Activated T-cell treated with anti-CD3 and anti-CD28 coated beads for 4 hours (primary cell): ENCODE results near the gene ZBTB47.

Source experiments
- DNase-seq: peaks from one replicate; pipeline ENCODE4 v3.0.0-alpha.2; 2020

ZBTB47 gene

DNA sequence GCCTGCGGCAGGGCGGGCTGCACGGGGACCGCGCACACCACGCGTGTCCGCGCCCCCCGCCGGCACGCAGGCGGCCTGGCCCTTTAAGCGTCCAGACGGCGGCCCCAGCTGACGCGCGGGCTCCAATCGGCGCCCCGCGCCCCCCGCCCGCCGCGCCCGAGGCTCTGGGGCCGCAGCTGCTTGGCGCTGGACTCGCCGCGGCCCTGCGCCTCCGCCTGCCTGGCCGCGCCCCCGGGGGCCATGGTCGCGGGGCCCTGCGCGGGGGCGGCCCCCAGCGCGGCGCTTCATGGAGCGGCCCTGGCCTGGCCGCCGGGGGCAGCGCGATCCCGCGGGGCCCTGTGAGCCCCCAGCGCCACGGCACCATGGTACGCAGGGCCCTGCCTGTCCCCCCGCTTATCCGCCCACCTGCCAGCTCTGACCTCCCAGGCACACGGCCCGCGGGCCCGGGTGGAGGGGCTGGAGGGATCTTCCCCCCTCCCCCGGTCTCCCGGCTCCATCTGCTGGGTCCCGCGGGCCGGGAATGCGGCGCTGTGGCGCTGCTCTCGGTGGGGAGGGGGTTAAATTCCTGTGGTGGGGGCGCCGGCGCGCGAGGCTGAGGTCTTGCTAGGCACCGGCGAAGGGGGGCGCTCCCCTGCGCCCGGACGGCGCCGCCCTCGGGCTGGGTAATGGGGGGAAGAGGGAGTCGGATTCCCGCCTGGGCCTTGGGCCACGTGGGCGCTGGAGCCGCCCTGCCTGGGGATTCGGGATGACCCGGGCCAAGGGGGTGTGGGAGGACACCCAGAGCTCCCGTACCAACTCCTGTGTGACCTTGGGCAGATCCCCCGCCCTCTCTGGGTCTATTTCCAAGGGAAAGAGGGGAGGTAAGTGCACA lies 1.1 kb downstream of the ZBTB47 start:
- no peak for DNase-seq

DNA sequence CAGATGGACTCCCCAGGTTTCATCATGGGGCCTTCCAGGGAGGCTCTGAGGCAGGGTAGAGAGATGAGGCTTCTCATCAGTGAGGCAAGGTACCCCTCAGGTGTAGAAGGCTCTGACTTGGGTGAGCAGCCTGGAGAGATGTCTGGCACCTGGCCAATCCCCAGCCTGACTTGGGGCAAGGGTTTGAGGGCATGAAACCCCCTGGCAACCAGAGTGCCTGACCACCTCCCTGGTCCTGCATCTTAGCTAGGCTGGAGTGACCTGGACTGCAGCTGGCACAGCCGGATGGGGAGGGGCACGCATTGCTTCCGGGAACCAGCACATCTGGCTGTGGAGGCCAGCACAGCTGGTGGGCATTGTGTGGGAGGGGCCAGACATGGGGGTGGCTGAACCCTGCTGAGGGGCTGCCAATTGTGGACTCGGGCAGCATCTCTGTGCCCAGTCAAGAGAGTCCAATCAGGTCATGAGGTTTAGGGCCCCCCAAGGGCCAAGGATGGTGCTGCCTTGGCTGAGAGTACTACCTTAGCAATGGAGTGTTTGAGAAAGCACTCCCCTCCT lies 1.9 kb downstream of the ZBTB47 start:
- DNase-seq, result no peak

DNA sequence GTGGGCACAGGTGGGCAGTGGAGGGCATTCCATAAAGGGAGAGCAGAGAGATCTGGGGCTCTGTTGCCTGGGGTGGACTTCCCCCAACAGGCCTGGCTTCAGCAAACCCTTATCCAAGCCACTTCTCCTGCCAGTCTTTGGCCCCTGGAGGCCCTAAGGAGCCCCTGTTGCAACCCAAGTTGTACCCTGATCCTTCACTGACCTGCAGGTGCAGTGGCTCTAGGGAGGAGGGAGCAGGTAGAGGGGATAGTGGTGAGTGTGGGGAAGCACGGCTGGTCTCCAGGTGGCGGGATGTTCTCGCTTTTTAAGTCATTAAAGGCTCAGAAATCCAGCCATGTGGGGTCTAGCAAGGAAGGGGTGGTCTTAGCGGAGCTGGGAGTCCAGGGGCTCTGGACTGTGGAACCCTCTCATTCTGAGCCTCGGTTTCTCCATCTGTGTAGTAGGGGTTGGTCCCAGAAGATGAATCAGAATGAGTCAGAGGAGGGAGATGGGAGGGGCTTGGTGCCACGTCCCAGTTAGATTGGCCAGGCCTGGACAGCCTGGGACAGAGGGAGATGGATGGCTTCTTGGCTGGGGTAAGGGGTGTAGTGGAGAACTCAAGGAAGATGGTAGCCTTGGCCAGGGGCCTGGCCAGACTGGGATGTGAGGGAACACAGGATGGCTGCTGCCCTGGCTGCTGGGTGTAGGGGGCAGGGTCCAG lies 2.6 kb downstream of the ZBTB47 start:
- no peak for DNase-seq

DNA sequence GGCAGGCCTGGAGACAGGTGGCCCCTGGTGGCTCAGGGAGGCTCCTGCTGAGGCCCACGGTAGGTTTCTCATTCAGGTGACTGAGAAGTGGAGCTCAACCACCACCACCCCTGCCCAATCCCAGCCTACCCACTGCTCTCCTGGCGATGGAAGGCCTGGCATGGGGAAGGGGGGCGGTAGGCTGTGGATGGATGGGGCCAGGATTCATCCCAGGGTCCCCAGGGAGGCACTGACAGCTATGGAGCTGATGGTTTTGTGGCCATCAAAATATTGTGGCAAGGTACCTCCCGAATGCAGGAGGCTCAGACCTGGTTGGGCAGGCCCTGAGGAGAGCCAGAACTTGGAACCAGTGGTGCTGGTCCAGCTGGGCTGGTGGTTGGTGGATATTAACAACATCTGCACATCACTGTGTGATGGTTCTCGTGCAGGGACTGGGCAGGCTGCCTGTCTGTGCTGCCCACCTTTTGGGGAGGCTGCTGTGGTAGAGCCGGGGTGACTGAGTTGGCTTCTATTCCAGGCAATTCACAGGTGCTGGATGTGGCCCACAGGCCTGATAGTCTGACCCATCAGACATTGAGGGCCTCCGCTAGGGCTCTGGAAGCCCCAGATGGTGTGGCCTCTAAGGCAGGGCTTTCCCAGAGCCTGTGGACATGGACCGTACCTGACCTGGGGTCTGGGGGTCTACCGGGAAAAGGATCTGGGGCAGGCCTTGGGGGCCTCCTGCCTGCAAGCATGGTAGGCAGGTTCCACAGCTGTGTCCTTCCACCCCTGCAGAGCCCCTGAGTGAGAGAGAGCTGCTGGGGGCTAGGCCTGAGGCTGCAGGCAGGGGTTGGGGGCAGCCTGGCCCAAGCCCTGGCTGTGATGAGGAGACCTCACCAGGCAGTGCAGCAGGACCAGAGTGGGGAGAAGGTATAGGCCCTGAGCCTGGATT lies 3.4 kb downstream of the ZBTB47 start:
- no peak for DNase-seq

DNA sequence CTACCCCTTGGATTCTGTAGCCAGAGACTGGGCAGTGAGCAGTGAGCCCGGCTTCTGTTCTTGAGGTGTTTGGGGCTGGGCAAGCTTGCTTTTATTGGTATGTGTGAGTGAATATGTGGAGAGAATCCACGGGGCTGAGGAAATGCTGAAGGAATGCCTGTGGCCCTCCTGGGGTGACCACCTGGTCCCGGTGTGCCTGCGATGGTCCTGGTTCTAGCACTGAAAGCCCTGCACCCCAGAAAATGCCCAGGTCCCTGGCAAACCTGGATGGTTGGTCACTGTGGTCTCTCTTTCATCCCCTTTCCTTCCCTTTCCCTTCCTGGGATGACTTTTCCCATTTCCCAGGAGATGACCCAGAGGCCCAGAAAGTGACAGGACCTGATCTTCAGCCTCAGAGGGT lies 4.2 kb downstream of the ZBTB47 start:
- DNase-seq, result no peak

DNA sequence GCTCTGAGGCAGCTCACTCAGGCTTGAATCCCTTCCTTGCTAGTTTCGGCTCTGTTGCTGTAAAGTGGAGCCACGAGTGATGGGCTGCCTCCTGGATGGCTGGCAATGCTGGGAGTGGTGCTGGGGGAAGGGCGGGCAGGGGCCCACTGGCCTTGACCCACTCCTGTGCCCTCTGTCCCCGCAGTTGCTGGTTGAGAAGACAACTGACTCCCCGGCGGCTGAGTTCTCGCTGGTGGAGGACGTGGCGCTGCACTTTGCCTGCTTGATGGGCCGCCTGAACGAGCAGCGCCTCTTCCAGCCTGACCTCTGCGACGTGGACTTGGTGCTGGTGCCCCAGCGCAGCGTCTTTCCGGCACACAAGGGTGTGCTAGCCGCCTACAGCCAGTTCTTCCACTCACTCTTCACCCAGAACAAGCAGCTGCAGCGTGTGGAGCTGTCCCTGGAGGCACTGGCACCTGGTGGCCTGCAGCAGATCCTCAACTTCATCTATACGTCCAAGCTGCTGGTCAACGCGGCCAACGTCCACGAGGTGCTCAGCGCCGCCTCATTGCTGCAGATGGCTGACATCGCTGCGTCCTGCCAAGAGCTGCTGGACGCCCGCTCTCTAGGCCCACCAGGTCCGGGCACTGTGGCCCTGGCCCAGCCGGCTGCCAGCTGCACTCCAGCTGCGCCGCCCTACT lies 4.7 kb downstream of the ZBTB47 start:
- DNase-seq, result no peak

DNA sequence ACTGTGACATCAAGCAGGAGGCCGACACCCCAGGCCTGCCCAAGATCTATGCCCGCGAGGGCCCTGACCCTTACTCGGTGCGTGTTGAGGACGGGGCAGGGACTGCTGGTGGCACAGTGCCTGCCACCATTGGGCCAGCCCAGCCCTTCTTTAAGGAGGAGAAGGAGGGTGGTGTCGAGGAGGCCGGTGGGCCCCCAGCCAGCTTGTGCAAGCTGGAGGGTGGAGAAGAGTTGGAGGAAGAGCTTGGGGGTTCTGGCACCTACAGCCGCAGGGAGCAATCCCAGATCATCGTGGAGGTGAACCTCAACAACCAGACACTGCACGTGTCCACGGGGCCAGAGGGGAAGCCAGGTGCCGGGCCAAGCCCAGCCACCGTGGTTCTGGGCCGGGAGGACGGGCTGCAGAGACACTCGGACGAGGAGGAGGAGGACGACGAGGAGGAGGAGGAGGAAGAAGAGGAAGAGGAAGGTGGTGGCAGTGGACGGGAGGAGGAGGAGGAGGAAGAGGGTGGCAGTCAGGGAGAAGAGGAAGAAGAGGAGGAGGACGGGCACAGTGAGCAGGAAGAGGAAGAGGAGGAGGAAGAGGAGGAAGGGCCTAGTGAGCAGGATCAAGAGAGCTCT lies 5.4 kb downstream of the ZBTB47 start:
- DNase-seq, result no peak

DNA sequence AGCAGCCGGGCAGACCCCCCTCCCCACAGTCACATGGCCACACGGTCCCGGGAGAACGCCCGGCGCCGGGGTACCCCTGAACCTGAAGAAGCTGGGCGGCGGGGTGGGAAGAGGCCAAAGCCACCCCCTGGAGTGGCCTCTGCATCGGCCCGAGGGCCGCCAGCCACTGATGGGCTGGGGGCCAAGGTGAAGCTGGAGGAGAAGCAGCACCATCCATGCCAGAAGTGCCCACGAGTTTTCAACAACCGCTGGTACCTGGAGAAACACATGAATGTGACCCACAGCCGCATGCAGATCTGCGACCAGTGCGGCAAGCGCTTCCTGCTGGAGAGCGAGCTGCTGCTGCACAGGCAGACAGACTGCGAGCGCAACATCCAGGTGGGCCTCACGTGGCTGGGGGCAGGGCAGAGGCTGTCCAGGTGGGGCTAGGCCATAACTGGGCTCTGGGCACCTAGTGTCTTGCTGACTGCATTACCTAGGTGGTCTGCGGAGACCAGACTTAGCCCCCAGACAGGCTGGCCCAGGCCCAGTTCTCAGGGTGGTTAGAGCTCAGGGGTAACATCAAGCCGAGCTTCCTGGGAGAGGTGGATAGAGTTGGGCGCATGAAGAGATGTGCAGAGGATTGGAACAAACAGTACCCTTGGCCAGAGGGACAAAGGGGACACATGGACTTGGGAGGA lies 6.1 kb downstream of the ZBTB47 start:
- DNase-seq, result no peak

DNA sequence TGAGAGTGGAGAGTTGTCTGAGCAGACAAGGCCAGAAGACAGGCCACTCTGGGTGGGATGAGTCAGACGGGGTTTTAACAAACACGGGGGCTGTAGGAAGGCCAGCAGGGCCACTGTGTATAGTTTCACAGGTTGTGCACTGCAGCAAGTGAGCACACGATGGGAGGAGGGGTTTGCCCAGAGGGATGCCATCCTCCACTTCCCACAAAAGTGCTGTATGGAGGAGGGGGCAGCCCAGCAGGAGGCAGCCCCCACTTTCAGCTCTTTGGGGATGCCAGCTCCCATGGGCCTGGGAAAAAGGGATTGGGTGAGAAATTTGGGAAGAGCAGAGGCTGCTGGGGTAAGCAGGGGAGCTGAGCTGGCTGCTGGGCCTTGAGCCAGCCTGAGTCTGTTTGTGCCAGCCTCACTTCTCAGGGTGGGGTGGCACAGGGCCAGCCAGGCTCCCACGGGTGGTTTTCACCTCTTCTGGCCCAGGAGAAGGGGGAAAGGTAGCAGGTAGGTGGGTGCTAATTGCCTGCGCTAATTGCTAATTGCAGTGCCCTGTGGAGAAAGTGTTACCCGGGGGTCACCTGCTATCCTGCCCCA lies 6.7 kb downstream of the ZBTB47 start:
- DNase-seq, result no peak

DNA sequence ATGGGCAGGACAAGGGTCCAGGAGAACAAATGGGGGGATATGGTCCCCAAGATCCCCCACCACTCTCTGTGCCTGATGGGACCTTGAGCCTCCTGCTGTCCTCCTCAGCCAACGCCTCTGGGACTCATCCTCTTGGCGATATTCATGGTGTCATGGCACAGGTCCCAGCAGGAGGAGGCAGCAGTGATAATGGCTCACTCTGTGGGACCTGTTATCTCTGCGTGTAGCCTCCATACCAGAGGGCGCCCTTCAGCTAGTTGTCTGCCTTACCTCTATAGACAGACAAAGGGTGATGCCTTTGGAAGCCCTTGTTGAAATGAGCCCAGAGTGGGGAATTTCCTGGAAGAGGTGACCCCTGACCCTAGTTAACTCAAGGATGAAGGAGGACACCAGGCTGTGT lies 7.4 kb downstream of the ZBTB47 start:
- no peak for DNase-seq

DNA sequence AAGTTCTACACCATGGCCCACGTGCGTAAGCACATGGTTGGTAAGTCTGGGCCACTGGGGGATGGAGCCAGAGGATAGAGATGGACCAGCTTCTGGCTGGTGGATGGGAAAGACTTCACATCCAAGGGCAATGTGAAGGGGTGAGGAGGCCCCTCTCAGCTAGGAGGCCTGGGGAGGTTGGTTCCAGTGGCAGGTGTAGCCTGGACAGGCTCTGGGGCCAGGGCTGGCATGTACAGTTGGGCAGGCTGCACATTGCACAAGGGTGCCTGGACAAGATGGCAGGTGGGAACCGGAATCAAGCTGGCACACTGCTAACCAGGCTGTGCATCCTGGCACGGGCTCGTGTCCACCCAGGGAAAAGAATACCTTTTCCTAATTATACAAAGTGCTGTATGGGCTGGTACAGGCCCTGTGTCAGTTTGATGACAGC lies 8.1 kb downstream of the ZBTB47 start:
- no peak for DNase-seq

DNA sequence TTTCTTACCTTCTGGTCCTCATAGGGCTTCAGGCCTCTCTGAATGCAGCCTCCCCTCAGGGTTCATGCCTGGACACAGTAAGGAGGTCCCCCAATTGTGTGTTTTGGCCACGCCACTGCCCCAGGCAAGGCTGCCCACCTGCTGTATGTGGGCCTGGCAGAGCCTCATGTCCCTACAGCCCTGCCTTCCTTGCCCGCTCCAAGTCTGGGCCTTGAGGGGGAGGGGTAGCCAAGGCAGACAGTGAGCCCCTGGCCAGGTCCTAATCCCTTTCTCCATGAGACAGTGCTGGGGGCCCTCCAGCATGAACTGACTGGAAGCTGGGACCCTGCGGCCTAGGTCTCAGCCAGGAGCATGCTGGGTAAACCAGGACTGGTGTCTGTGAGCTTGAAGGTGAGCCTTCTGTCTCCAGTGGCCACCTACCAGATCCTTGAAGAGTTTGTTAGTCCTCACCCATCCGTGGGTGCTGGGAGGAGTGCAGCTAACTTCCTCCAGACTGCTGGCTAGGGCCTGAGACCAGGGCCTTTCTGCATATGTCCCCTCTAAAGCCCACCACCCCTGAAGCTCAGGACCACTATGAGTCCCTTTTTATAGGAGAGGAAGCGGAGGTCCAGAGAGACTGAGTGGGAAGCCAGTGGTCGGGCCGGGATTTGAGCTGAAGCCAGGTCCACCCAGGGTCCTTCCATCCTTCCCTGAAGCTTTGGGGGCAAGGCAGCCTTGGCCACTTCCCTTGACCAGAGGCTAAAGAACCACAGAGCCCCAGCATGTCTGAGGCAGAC lies 8.7 kb downstream of the ZBTB47 start:
- no peak for DNase-seq

DNA sequence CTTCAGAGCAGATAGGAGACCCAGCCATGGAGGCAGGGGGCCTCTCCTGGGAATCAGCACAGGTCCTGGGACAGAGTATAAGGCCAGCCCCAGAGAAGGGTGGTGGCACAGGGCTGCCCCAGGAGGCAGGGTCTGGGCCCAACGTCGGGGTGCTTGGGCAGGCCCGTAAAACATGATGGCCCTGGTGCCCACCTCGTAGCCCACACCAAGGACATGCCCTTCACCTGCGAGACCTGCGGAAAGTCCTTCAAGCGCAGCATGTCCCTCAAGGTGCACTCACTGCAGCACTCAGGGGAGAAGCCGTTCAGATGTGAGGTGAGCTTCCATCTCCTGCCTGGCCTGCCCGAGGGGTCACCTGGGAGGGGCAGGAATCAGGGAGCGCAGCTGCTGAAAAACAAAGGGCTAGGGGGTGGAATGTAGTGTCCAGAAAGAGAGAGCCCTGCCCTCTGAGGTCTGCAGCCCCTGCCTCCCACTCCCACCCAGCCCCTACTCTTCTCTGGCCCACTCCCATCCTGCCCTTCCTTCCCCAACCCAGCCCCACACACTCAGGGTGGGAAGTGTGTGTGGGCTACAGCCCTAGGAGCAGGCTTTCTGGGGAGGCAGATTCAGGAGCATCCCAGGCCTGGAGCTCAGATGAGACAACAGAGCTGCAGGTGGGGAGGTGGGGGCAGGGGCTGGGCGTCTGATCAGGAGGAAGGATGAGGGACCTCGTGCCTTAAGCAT lies 9.5 kb downstream of the ZBTB47 start:
- no peak for DNase-seq

DNA sequence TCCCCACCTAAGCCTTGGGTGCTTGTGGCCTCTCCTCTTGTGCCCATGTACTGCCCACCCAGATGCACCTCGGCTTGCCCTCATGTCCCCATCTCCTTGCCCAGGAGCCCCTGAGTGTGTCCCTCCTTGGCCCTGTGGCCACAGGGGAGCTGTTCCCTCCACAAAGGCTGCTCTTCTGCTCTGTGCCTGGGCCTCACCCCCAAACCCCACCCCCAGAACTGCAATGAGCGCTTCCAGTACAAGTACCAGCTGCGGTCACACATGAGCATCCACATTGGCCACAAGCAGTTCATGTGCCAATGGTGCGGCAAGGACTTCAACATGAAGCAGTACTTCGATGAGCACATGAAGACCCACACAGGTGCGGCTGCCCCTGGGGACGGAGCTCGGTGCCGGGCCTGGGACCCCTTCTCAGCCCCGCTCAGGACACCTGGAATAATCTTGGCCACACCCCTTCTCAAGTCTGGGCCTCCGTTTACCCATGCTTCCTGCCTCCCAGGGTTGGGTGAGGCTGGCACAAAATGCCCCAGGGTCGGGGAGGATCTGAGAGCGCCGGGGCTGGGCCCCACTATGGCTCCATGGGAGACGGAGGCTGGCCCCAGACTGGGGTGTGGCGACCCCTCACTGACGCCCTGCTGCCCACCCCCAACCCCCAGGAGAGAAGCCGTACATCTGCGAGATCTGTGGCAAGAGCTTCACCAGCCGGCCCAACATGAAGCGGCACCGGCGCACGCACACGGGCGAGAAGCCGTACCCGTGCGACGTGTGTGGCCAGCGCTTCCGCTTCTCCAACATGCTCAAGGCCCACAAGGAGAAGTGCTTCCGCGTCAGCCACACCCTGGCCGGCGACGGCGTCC lies 10.3 kb downstream of the ZBTB47 start:
- DNase-seq, result no peak

DNA sequence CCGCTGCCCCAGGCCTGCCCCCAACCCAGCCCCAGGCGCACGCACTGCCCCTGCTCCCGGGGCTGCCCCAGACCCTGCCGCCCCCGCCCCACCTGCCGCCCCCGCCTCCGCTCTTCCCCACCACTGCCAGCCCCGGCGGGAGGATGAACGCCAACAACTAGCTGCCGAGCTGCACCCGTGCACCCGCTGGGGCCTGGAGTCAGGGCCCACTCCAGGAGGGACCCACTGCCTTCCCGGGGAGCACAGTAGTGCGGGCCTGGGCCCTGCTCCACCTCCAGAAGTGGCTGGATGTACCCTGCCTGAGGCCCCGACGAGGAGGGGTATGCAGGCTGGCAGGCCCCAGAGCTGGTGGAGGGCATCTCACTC lies 10.9 kb downstream of the ZBTB47 start:
- DNase-seq, result no peak

DNA sequence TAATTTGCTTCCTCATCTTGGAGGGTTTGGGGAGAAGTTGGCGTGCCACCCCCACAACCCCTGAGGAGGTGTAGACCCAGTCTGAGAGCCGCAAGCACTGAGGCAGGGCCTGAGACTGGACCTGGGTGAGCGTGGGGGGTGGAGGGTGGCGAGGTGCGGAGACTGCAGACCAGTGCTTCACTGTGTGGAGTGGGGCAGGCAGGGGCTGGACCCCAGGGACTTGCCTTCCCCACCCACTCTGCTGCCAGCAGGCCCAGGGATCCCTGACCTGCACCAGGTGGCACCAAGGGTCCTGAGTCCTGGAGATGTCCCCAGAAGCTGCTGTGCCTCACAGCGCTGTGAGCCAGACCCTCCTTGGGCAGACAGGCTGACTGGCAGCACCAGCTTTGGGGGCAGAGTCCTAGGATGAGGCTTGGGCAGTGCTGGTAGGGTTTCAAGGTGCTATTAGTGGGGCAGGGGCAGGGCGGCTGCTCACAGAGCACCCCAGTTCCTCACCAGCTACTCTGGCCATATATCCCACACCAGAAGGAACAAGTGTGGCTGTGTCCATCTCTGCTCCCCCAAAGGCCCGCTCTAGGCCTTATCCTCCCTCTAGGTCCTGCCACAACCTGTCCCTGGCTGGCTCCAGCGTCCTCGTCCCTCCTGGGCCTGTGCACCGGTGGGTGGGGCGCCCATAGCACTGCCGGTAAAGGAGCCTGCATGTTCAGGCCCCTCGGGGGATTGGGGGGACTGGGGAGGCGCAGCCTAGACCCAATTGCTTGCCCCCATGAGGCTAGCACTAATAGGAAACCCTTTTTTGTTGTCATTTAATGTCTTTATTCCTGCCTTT lies 11.8 kb downstream of the ZBTB47 start:
- DNase-seq, result no peak

DNA sequence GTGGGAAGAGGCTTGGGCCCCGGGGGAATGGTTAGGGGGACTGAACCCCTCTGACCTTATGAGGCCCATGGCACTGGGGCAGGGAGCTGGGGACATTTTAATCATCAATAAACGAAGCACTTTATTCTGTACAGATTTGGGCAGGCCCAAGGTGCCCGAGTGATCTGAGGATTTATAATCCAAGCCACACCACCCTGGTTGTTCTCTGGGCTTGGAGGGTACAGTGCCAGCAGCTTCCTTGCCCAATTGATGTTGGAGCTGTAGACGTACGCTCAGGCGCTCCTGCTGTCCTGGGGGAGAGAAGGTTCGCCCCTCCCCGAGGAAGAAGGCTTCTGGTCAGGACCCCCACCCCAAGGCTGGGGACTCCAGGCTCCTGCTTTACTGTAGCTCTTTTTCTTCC lies 12.5 kb downstream of the ZBTB47 start:
- no peak for DNase-seq
